ENCODE results near the gene FUT8.

FUT8 gene

GRCh38 chr14:65478596-65478995, 66.1 kb downstream of the FUT8 start:
- Histone ChIP-seq H3K4me2 (ENCODE audit: low read length) (no peak overlapping the region), H3K27me3 (ENCODE audit: control insufficient read depth, insufficient read depth, low read length) (no peaks in the 10 kb centered on the region), H3K36me3 (ENCODE audit: insufficient read depth, low read length) (no peaks in the 10 kb centered on the region), H3K9ac (ENCODE audit: low read depth, low read length) (no peak overlapping the region), H3K4me3 (ENCODE audit: low read length) (no peak overlapping the region), H3K4me1 (ENCODE audit: control insufficient read depth, insufficient read depth, low read length) (no peaks in the 10 kb centered on the region), H3K9me3 (replicated peaks; ENCODE audit: low read length) (no peaks in the 10 kb centered on the region)

- Histone ChIP-seq H3K4me3 (ENCODE audit: low read length) (no peak overlapping the region), H3K36me3 (ENCODE audit: insufficient read depth, low read length) (no peaks in the 10 kb centered on the region), H3K9ac (ENCODE audit: low read depth, low read length) (no peak overlapping the region), H3K4me2 (ENCODE audit: low read length) (no peak overlapping the region), H3K9me3 (replicated peaks; ENCODE audit: low read length) (no peaks in the 10 kb centered on the region), H3K27me3 (ENCODE audit: control insufficient read depth, insufficient read depth, low read length) (no peaks in the 10 kb centered on the region), H3K4me1 (ENCODE audit: control insufficient read depth, insufficient read depth, low read length) (no peaks in the 10 kb centered on the region)
These were observed 66.9 kb downstream of the FUT8 start for GRCh38 chr14:65479386-65479785.

- H3K27me3 ChIP-seq (ENCODE audit: control insufficient read depth, insufficient read depth, low read length) = no peaks in the 10 kb centered on the region
- H3K4me2 ChIP-seq (ENCODE audit: low read length) = no peak overlapping the region
- no peak overlapping the region for H3K9ac ChIP-seq (ENCODE audit: low read depth, low read length)
- H3K4me3 ChIP-seq (ENCODE audit: low read length) = no peak overlapping the region
- H3K36me3 ChIP-seq (ENCODE audit: insufficient read depth, low read length) = no peaks in the 10 kb centered on the region
- no peaks in the 10 kb centered on the region for H3K4me1 ChIP-seq (ENCODE audit: control insufficient read depth, insufficient read depth, low read length)
- no peaks in the 10 kb centered on the region for H3K9me3 ChIP-seq (replicated peaks; ENCODE audit: low read length)
These were observed 70.4 kb downstream of the FUT8 start for GRCh38 chr14:65482757-65483438.

GRCh38 chr14:65483647-65484046, 71.1 kb downstream of the FUT8 start:
- H3K36me3 ChIP-seq (ENCODE audit: insufficient read depth, low read length) = no peaks in the 10 kb centered on the region
- no peak overlapping the region for H3K4me3 ChIP-seq (ENCODE audit: low read length)
- H3K27me3 ChIP-seq (ENCODE audit: control insufficient read depth, insufficient read depth, low read length) = no peaks in the 10 kb centered on the region
- H3K4me1 ChIP-seq (ENCODE audit: control insufficient read depth, insufficient read depth, low read length) = no peaks in the 10 kb centered on the region
- no peak overlapping the region for H3K4me2 ChIP-seq (ENCODE audit: low read length)
- no peaks in the 10 kb centered on the region for H3K9me3 ChIP-seq (replicated peaks; ENCODE audit: low read length)
- H3K9ac ChIP-seq (ENCODE audit: low read depth, low read length) = no peak overlapping the region

GRCh38 chr14:65485516-65485915, 73.0 kb downstream of the FUT8 start:
- Histone ChIP-seq H3K4me3 (ENCODE audit: low read length) (no peak overlapping the region), H3K36me3 (ENCODE audit: insufficient read depth, low read length) (no peaks in the 10 kb centered on the region), H3K27me3 (ENCODE audit: control insufficient read depth, insufficient read depth, low read length) (no peaks in the 10 kb centered on the region)

GRCh38 chr14:65486863-65487262, 74.3 kb downstream of the FUT8 start:
- H3K4me2 ChIP-seq (ENCODE audit: low read length) = no peak overlapping the region
- no peaks in the 10 kb centered on the region for H3K27me3 ChIP-seq (ENCODE audit: control insufficient read depth, insufficient read depth, low read length)
- no peak overlapping the region for H3K4me3 ChIP-seq (ENCODE audit: low read length)
- no peaks in the 10 kb centered on the region for H3K4me1 ChIP-seq (ENCODE audit: control insufficient read depth, insufficient read depth, low read length)
- H3K9ac ChIP-seq (ENCODE audit: low read depth, low read length) = no peak overlapping the region
- no peaks in the 10 kb centered on the region for H3K9me3 ChIP-seq (replicated peaks; ENCODE audit: low read length)
- H3K36me3 ChIP-seq (ENCODE audit: insufficient read depth, low read length) = no peaks in the 10 kb centered on the region

More at GRCh38 chr14:65485516-65485915, 73.0 kb downstream of the FUT8 start:
- Histone ChIP-seq H3K4me2 (ENCODE audit: low read length) (no peak overlapping the region), H3K9me3 (replicated peaks; ENCODE audit: low read length) (no peaks in the 10 kb centered on the region), H3K4me1 (ENCODE audit: control insufficient read depth, insufficient read depth, low read length) (no peaks in the 10 kb centered on the region), H3K9ac (ENCODE audit: low read depth, low read length) (no peak overlapping the region)

- Histone ChIP-seq H3K36me3 (ENCODE audit: insufficient read depth, low read length) (no peaks in the 10 kb centered on the region), H3K4me2 (ENCODE audit: low read length) (no peak overlapping the region), H3K4me3 (ENCODE audit: low read length) (no peak overlapping the region), H3K27me3 (ENCODE audit: control insufficient read depth, insufficient read depth, low read length) (no peaks in the 10 kb centered on the region), H3K9ac (ENCODE audit: low read depth, low read length) (no peak overlapping the region), H3K9me3 (replicated peaks; ENCODE audit: low read length) (no peaks in the 10 kb centered on the region), H3K4me1 (ENCODE audit: control insufficient read depth, insufficient read depth, low read length) (no peaks in the 10 kb centered on the region)
These were observed 75.4 kb downstream of the FUT8 start for GRCh38 chr14:65487783-65488494.

GRCh38 chr14:65491274-65491673, 78.7 kb downstream of the FUT8 start:
- Histone ChIP-seq H3K36me3 (ENCODE audit: insufficient read depth, low read length) (no peaks in the 10 kb centered on the region), H3K9me3 (replicated peaks; ENCODE audit: low read length) (no peaks in the 10 kb centered on the region), H3K4me3 (ENCODE audit: low read length) (no peak overlapping the region), H3K27me3 (ENCODE audit: control insufficient read depth, insufficient read depth, low read length) (no peaks in the 10 kb centered on the region), H3K4me1 (ENCODE audit: control insufficient read depth, insufficient read depth, low read length) (no peaks in the 10 kb centered on the region), H3K4me2 (ENCODE audit: low read length) (no peak overlapping the region), H3K9ac (ENCODE audit: low read depth, low read length) (no peak overlapping the region)

- Histone ChIP-seq H3K4me3 (ENCODE audit: low read length) (no peak overlapping the region), H3K9ac (ENCODE audit: low read depth, low read length) (no peak overlapping the region), H3K4me1 (ENCODE audit: control insufficient read depth, insufficient read depth, low read length) (no peaks in the 10 kb centered on the region), H3K36me3 (ENCODE audit: insufficient read depth, low read length) (no peaks in the 10 kb centered on the region), H3K9me3 (replicated peaks; ENCODE audit: low read length) (no peaks in the 10 kb centered on the region), H3K27me3 (ENCODE audit: control insufficient read depth, insufficient read depth, low read length) (no peaks in the 10 kb centered on the region), H3K4me2 (ENCODE audit: low read length) (no peak overlapping the region)
These were observed 79.7 kb downstream of the FUT8 start for GRCh38 chr14:65492266-65492665.

GRCh38 chr14:65495196-65495595, 82.7 kb downstream of the FUT8 start:
- H3K27me3 ChIP-seq (ENCODE audit: control insufficient read depth, insufficient read depth, low read length) = no peaks in the 10 kb centered on the region
- no peak overlapping the region for H3K4me3 ChIP-seq (ENCODE audit: low read length)
- H3K9ac ChIP-seq (ENCODE audit: low read depth, low read length) = no peak overlapping the region
- no peak overlapping the region for H3K4me2 ChIP-seq (ENCODE audit: low read length)
- H3K36me3 ChIP-seq (ENCODE audit: insufficient read depth, low read length) = no peaks in the 10 kb centered on the region
- no peaks in the 10 kb centered on the region for H3K4me1 ChIP-seq (ENCODE audit: control insufficient read depth, insufficient read depth, low read length)
- H3K9me3 ChIP-seq (replicated peaks; ENCODE audit: low read length) = no peaks in the 10 kb centered on the region

GRCh38 chr14:65496178-65496993, 83.9 kb downstream of the FUT8 start:
- Histone ChIP-seq H3K27me3 (ENCODE audit: control insufficient read depth, insufficient read depth, low read length) (no peaks in the 10 kb centered on the region), H3K4me1 (ENCODE audit: control insufficient read depth, insufficient read depth, low read length) (no peaks in the 10 kb centered on the region), H3K9ac (ENCODE audit: low read depth, low read length) (no peak overlapping the region), H3K36me3 (ENCODE audit: insufficient read depth, low read length) (no peaks in the 10 kb centered on the region), H3K4me2 (ENCODE audit: low read length) (no peak overlapping the region), H3K4me3 (ENCODE audit: low read length) (no peak overlapping the region), H3K9me3 (replicated peaks; ENCODE audit: low read length) (no peaks in the 10 kb centered on the region)

All from skeletal muscle satellite cell (primary cell).